ENCODE measurements around the gene FGG.

Gene FGG

GRCh38 chr4:154588198-154588597 is 24.3 kb downstream of the FGG start:
- Histone ChIP-seq H3K79me2 (ENCODE audit: insufficient read depth, low read depth) (no peaks in the 10 kb centered on the region), H3K4me2 (no peak overlapping the region), H3K27me3 (ENCODE audit: insufficient read depth, low read depth) (no peaks in the 10 kb centered on the region), H3K36me3 (ENCODE audit: insufficient read depth) (no peaks in the 10 kb centered on the region), H2AFZ (ENCODE audit: low read depth) (no peak overlapping the region), H3K27ac (no peak overlapping the region), H3K4me3 (IDR thresholded peaks at IDR 0.05; ENCODE audit: insufficient read depth, low read depth, low read length) (no peak overlapping the region), H3K9ac (no peak overlapping the region), H4K20me1 (ENCODE audit: insufficient read depth) (no peaks in the 10 kb centered on the region), H3K4me1 (ENCODE audit: low read depth, poor library complexity, severe bottlenecking) (no peaks in the 10 kb centered on the region)
- TF ChIP-seq, protein P1, sequence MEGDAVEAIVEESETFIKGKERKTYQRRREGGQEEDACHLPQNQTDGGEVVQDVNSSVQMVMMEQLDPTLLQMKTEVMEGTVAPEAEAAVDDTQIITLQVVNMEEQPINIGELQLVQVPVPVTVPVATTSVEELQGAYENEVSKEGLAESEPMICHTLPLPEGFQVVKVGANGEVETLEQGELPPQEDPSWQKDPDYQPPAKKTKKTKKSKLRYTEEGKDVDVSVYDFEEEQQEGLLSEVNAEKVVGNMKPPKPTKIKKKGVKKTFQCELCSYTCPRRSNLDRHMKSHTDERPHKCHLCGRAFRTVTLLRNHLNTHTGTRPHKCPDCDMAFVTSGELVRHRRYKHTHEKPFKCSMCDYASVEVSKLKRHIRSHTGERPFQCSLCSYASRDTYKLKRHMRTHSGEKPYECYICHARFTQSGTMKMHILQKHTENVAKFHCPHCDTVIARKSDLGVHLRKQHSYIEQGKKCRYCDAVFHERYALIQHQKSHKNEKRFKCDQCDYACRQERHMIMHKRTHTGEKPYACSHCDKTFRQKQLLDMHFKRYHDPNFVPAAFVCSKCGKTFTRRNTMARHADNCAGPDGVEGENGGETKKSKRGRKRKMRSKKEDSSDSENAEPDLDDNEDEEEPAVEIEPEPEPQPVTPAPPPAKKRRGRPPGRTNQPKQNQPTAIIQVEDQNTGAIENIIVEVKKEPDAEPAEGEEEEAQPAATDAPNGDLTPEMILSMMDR (conservative IDR thresholded peaks at IDR 0.05; ENCODE audit: low read depth, low read length) = no peak

GRCh38 chr4:154586296-154587033 is 26.0 kb downstream of the FGG start:
- no peak overlapping the region for H3K9ac ChIP-seq
- no peaks in the 10 kb centered on the region for H4K20me1 ChIP-seq (ENCODE audit: insufficient read depth)
- no peak overlapping the region for H3K4me2 ChIP-seq
- TF ChIP-seq, protein P1 (conservative IDR thresholded peaks at IDR 0.05; ENCODE audit: low read depth, low read length) = no peak
- no peak overlapping the region for H3K27ac ChIP-seq
- no peak overlapping the region for H2AFZ ChIP-seq (ENCODE audit: low read depth)
- H3K4me1 ChIP-seq (ENCODE audit: low read depth, poor library complexity, severe bottlenecking) = no peaks in the 10 kb centered on the region
- H3K27me3 ChIP-seq (ENCODE audit: insufficient read depth, low read depth) = no peaks in the 10 kb centered on the region
- H3K36me3 ChIP-seq (ENCODE audit: insufficient read depth) = no peaks in the 10 kb centered on the region
- H3K79me2 ChIP-seq (ENCODE audit: insufficient read depth, low read depth) = no peaks in the 10 kb centered on the region
- no peak overlapping the region for H3K4me3 ChIP-seq (IDR thresholded peaks at IDR 0.05; ENCODE audit: insufficient read depth, low read depth, low read length)

DNA sequence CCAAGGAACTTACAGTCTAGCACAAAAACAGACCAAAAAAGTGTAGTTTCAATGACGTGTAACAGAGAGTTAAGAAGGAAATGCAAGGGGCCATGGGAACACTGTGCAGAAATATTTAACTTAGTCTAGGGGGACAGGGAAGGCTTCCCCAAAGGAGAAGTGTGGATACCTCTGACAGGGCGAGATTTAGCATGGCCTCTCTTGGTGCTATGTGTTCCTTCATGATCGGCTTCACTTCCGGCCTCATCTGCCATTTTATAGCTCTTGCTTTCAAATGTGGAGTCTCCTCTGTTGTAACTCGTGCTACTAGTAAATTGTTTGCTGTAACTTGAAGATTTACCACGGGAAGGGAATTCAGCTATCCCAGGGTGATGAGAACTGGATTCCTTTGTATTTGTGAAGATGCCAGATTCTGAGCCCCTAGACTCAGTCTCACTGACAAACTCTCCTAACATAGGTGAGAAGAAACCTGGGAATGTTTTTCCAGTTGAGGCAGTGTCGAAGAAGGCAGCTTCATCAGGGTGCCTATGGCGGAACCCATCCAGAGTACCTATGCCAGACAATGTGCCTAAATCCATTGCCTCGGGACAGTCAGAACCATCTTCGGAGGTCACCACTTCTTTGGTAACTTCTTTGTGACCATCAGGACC is 27.0 kb downstream of the FGG start:
- Histone ChIP-seq H4K20me1 (ENCODE audit: insufficient read depth) (no peaks in the 10 kb centered on the region), H3K9ac (no peak overlapping the region), H3K27ac (no peak overlapping the region), H2AFZ (ENCODE audit: low read depth) (no peak overlapping the region), H3K4me1 (ENCODE audit: low read depth, poor library complexity, severe bottlenecking) (no peaks in the 10 kb centered on the region), H3K27me3 (ENCODE audit: insufficient read depth, low read depth) (no peaks in the 10 kb centered on the region), H3K79me2 (ENCODE audit: insufficient read depth, low read depth) (no peaks in the 10 kb centered on the region), H3K36me3 (ENCODE audit: insufficient read depth) (no peaks in the 10 kb centered on the region), H3K4me2 (no peak overlapping the region), H3K4me3 (IDR thresholded peaks at IDR 0.05; ENCODE audit: insufficient read depth, low read depth, low read length) (no peak overlapping the region)
- TF ChIP-seq, protein P1 (conservative IDR thresholded peaks at IDR 0.05; ENCODE audit: low read depth, low read length) = no peak

GRCh38 chr4:154584259-154584658 is 28.2 kb downstream of the FGG start:
- Histone ChIP-seq H3K36me3 (ENCODE audit: insufficient read depth) (no peaks in the 10 kb centered on the region), H3K4me2 (no peak overlapping the region), H3K27ac (no peak overlapping the region), H4K20me1 (ENCODE audit: insufficient read depth) (no peaks in the 10 kb centered on the region), H3K4me3 (IDR thresholded peaks at IDR 0.05; ENCODE audit: insufficient read depth, low read depth, low read length) (no peak overlapping the region), H3K27me3 (ENCODE audit: insufficient read depth, low read depth) (no peaks in the 10 kb centered on the region), H2AFZ (ENCODE audit: low read depth) (no peak overlapping the region), H3K4me1 (ENCODE audit: low read depth, poor library complexity, severe bottlenecking) (no peaks in the 10 kb centered on the region), H3K79me2 (ENCODE audit: insufficient read depth, low read depth) (no peaks in the 10 kb centered on the region), H3K9ac (no peak overlapping the region)
- TF ChIP-seq, protein P1 (conservative IDR thresholded peaks at IDR 0.05; ENCODE audit: low read depth, low read length) = no peak
